ENCODE results near the gene NXN. TPM values are rescaled to one million over a fixed set of nuclear protein-coding genes. Genes with fewer than 3 reads are reported as not detected.

The NXN gene
- polyA plus RNA-seq, 3 donors = not detected

- H3K4me1 Mint-ChIP-seq = no peaks in the 10 kb centered on the region
- intact Hi-C loops (cut with micrococcal nuclease) = no loop called here
- no peaks in the 10 kb centered on the region for H4K20me1 ChIP-seq (ENCODE audit: insufficient read depth, low read length)
- H3K27ac ChIP-seq (ENCODE audit: low read depth in 1 of 2, low read length in 2 of 2) = no peak overlapping the region
- H2AFZ ChIP-seq (ENCODE audit: insufficient read depth, low read depth, low read length, poor library complexity, severe bottlenecking) = no peak overlapping the region
- H3K4me1 ChIP-seq (ENCODE audit: control insufficient read depth in 1 of 2, insufficient read depth in 2 of 2, low read length in 2 of 2) = no peaks in the 10 kb centered on the region
- no peaks in the 10 kb centered on the region for H3K36me3 ChIP-seq (replicated peaks in 1 of 2; ENCODE audit: control insufficient read depth in 1 of 2, insufficient read depth in 2 of 2, low read length in 2 of 2)
- 92% methylated on average over 15 of the region's 15 CpGs for WGBS (ENCODE audit: insufficient coverage)
- no peak overlapping the region for H3K4me3 Mint-ChIP-seq
- H3K79me2 ChIP-seq (ENCODE audit: insufficient read depth, low read length) = no peaks in the 10 kb centered on the region
- H3K27me3 ChIP-seq (ENCODE audit: control insufficient read depth in 2 of 2, insufficient read depth in 2 of 2, low read length in 2 of 2) = no peaks in the 10 kb centered on the region
- peaks cover 4 to 7% (median 4%) of the 10 kb centered on the region in 3 donors for H3K27me3 Mint-ChIP-seq (ENCODE audit: low read depth in 3 of 3)
- no peak for DNase-seq
- no peak overlapping the region for H3K9ac ChIP-seq (ENCODE audit: insufficient read depth, low read length, poor library complexity, severe bottlenecking)
- H3K4me2 ChIP-seq (replicated peaks; ENCODE audit: extremely low read depth, low read length, poor library complexity, severe bottlenecking) = no peak overlapping the region
- no peak for TF ChIP-seq CTCF (IDR thresholded peaks at IDR 0.05)
- peaks cover 6 to 22% of the 10 kb centered on the region in 2 donors for H3K9me3 ChIP-seq (replicated peaks in 1 of 2; ENCODE audit: control insufficient read depth in 1 of 2, insufficient read depth in 1 of 2, low read length in 2 of 2)
- no peak overlapping the region for H3K4me3 ChIP-seq (replicated peaks in 1 of 3; ENCODE audit: low read depth in 2 of 3, low read length in 3 of 3)
- H3K27ac Mint-ChIP-seq = no peak overlapping the region
- H3K9me3 Mint-ChIP-seq = peaks cover 6 to 20% (median 16%) of the 10 kb centered on the region in 7 donors
- H3K36me3 Mint-ChIP-seq = no peaks in the 10 kb centered on the region
Observed at GRCh38 chr17:987931-988330, 8.4 kb upstream of the NXN start.

GRCh38 chr17:986322-986929 lies 6.8 kb upstream of the NXN start:
- Mint-ChIP-seq H3K4me3 (no peak overlapping the region), H3K27me3 (ENCODE audit: low read depth in 3 of 3) (peaks cover 4 to 5% (median 5%) of the 10 kb centered on the region in 3 donors), H3K36me3 (no peaks in the 10 kb centered on the region), H3K27ac (no peak overlapping the region), H3K4me1 (no peaks in the 10 kb centered on the region), H3K9me3 (peaks cover 0 to 6% (median 2%) of the 10 kb centered on the region in 7 donors)
- Histone ChIP-seq H3K79me2 (ENCODE audit: insufficient read depth, low read length) (no peaks in the 10 kb centered on the region), H3K36me3 (replicated peaks in 1 of 2; ENCODE audit: control insufficient read depth in 1 of 2, insufficient read depth in 2 of 2, low read length in 2 of 2) (no peaks in the 10 kb centered on the region), H2AFZ (ENCODE audit: insufficient read depth, low read depth, low read length, poor library complexity, severe bottlenecking) (no peak overlapping the region), H3K27me3 (ENCODE audit: control insufficient read depth in 2 of 2, insufficient read depth in 2 of 2, low read length in 2 of 2) (no peaks in the 10 kb centered on the region), H3K9ac (ENCODE audit: insufficient read depth, low read length, poor library complexity, severe bottlenecking) (no peak overlapping the region), H4K20me1 (ENCODE audit: insufficient read depth, low read length) (no peaks in the 10 kb centered on the region), H3K4me1 (ENCODE audit: control insufficient read depth in 1 of 2, insufficient read depth in 2 of 2, low read length in 2 of 2) (no peaks in the 10 kb centered on the region), H3K27ac (ENCODE audit: low read depth in 1 of 2, low read length in 2 of 2) (no peak overlapping the region), H3K4me3 (replicated peaks in 1 of 3; ENCODE audit: low read depth in 2 of 3, low read length in 3 of 3) (no peak overlapping the region), H3K9me3 (replicated peaks in 1 of 2; ENCODE audit: control insufficient read depth in 1 of 2, insufficient read depth in 1 of 2, low read length in 2 of 2) (peaks cover 0 to 7% of the 10 kb centered on the region in 2 donors), H3K4me2 (replicated peaks; ENCODE audit: extremely low read depth, low read length, poor library complexity, severe bottlenecking) (no peak overlapping the region)
- DNase-seq = no peak
- 92% methylated on average over 5 of the region's 6 CpGs for WGBS (ENCODE audit: insufficient coverage)
- TF ChIP-seq CTCF (IDR thresholded peaks at IDR 0.05) = no peak
- intact Hi-C loops (cut with micrococcal nuclease) = no loop called here
